LNCaP clone FGC (cell line): ENCODE measurements around the gene PGAP3.
A peak's percentile ranks its signal among the peaks of the same experiment; 100 is the strongest.

ENCODE experiments used
- DNase-seq: peaks from one replicate; pipeline ENCODE4 v3.0.0-alpha.2; 2011; ENCODE audit warnings: low read depth
- H3K4me3 ChIP-seq: 2 replicates; pipeline ENCODE4 v1.5.1; 2011; ENCODE audit warnings: mild to moderate bottlenecking, low read depth, low read length, control low read depth
- CTCF ChIP-seq: IDR thresholded peaks from 2 replicates; pipeline ENCODE4 v1.5.1; 2012; ENCODE audit warnings: mild to moderate bottlenecking; ENCODE audit not compliant: control insufficient read depth, insufficient read depth; ENCODE audit errors: extremely low read depth

PGAP3 gene

GRCh38 chr17:39687546-39688474 lies at the start of gene PGAP3:
TSS of gene PGAP3 (minus strand) at chr17:39688057. CDS start at chr17:39688014, 43 bp downstream.
- DNase-seq = peak; percentile 68
- peak within 1 kb of the TSS; percentile 81 for H3K4me3 ChIP-seq
- no peak for TF ChIP-seq CTCF

- H3K4me3 ChIP-seq = peak overlapping the region; percentile 78
- no peak for TF ChIP-seq CTCF
- no peak for DNase-seq
Measured at GRCh38 chr17:39737206-39737759, 49.4 kb upstream of the PGAP3 start.

- no peak for TF ChIP-seq CTCF
- no peak for DNase-seq
Measured at GRCh38 chr17:39736319-39737165, 48.7 kb upstream of the PGAP3 start.

GRCh38 chr17:39735882-39736281 lies 48.0 kb upstream of the PGAP3 start:
- no peak overlapping the region for H3K4me3 ChIP-seq
- TF ChIP-seq CTCF = no peak
- no peak for DNase-seq

More at GRCh38 chr17:39736319-39737165, 48.7 kb upstream of the PGAP3 start:
- H3K4me3 ChIP-seq = no peak overlapping the region

GRCh38 chr17:39732586-39732985 lies 44.7 kb upstream of the PGAP3 start:
- no peak overlapping the region for H3K4me3 ChIP-seq
- TF ChIP-seq CTCF = no peak
- no peak for DNase-seq

- peak within 1 kb of the TSS; percentile 84 for H3K4me3 ChIP-seq
- TF ChIP-seq CTCF = peak; percentile 75
- DNase-seq = no peak
Measured at GRCh38 chr17:39730095-39730921, 42.5 kb upstream of the PGAP3 start, which contains the start of gene MIEN1. TSS of gene MIEN1 (minus strand) at chr17:39730532. CDS start at chr17:39730495, 37 bp downstream.
